SK-N-SH (cell line): ENCODE data around the gene ITSN1.

Experiments used
- CTCF ChIP-seq: fragments of 200-600 bp; sonication (generic); IDR thresholded peaks from 2 replicates; pipeline ENCODE4 v1.6.1; 2017; ENCODE audit warnings: antibody characterized with exemption, mild to moderate bottlenecking, moderate library complexity
- EP300 ChIP-seq, 2 experiments: IDR thresholded peaks; 2 replicates each; pipeline versions ENCODE4 v1.4.0 to v1.6.1; 2012; ENCODE audit warnings: borderline replicate concordance in 1 of 2, low read depth in 1 of 2, low read length in 1 of 2
- EZH2phosphoT487 ChIP-seq: fragments of 200-600 bp; sonication (generic); IDR thresholded peaks from 2 replicates; pipeline ENCODE4 v1.6.1; 2017; ENCODE audit warnings: low read depth, mixed run types, mild to moderate bottlenecking, antibody characterized with exemption, moderate library complexity, borderline replicate concordance
- FOXJ3 ChIP-seq: sonication (generic); formaldehyde crosslinking; IDR thresholded peaks from 2 replicates; pipeline ENCODE4 v1.5.1; 2020; ENCODE audit warnings: mild to moderate bottlenecking, missing genetic modification reagents
- GABPA ChIP-seq: IDR thresholded peaks from 2 replicates; pipeline ENCODE4 v1.4.0; 2012; ENCODE audit warnings: low read depth, mild to moderate bottlenecking
- JUND ChIP-seq: IDR thresholded peaks from 2 replicates; pipeline ENCODE4 v1.4.0; 2012
- RAD21 ChIP-seq: IDR thresholded peaks from 2 replicates; pipeline ENCODE4 v1.6.1; 2012; ENCODE audit warnings: mild to moderate bottlenecking, low read length
- RFX5 ChIP-seq: IDR thresholded peaks from 2 replicates; pipeline ENCODE4 v1.6.1; 2012; ENCODE audit warnings: mild to moderate bottlenecking, improper control_type of control experiment, low read length
- SIN3A ChIP-seq: IDR thresholded peaks from 2 replicates; pipeline ENCODE4 v1.6.1; 2012; ENCODE audit warnings: low read depth, mild to moderate bottlenecking, low read length, moderate library complexity, borderline replicate concordance
- SMC3 ChIP-seq: IDR thresholded peaks from 2 replicates; pipeline ENCODE4 v1.6.1; 2012; ENCODE audit warnings: low read depth, low read length, improper control_type of control experiment
- TAF1 ChIP-seq: IDR thresholded peaks from 2 replicates; pipeline ENCODE4 v1.6.1; 2012; ENCODE audit warnings: low read depth, mild to moderate bottlenecking, low read length, moderate library complexity, borderline replicate concordance
- USF1 ChIP-seq: IDR thresholded peaks from 2 replicates; pipeline ENCODE4 v1.4.0; 2012; ENCODE audit warnings: low read depth, borderline replicate concordance

GRCh38 chr21:33685613-33686197, 43.4 kb downstream of the ITSN1 start:
- TF ChIP-seq USF1: no peak
- no peak for TF ChIP-seq GABPA
- TF ChIP-seq RFX5: no peak
- no peak for TF ChIP-seq SIN3A
- TF ChIP-seq JUND: peak; percentile 42; the same call in 1 of the 2 replicates
- no peak for TF ChIP-seq EP300 (IDR thresholded peaks at IDR 0.05; ENCODE audit: borderline replicate concordance in 1 of 2, low read depth in 1 of 2, low read length in 1 of 2)
- no peak for TF ChIP-seq CTCF
- no peak for TF ChIP-seq RAD21
- no peak for TF ChIP-seq FOXJ3 (CRISPR knock-in tag)
- TF ChIP-seq EZH2phosphoT487: no peak
- TF ChIP-seq TAF1: no peak
- no peak for TF ChIP-seq SMC3
